HepG2 (cell line): ENCODE data around the gene ALG9. TPM values are rescaled to one million over a fixed set of nuclear protein-coding genes. Genes with fewer than 3 reads are reported as not detected.

ENCODE experiments used
- AGO2 ChIP-seq: fragments of 200-400 bp; formaldehyde crosslinking; optimal IDR thresholded peaks from 2 replicates; pipeline ENCODE3; 2017; ENCODE audit warnings: mild to moderate bottlenecking, low read depth, low read length, moderate library complexity
- E2F1 ChIP-seq: sonication (generic); formaldehyde crosslinking; IDR thresholded peaks from 2 replicates; pipeline ENCODE4 v1.5.0; 2020; ENCODE audit warnings: missing genetic modification reagents
- ELK4 ChIP-seq: sonication (generic); formaldehyde crosslinking; IDR thresholded peaks from 2 replicates; pipeline ENCODE4 v1.9.0; 2021; ENCODE audit warnings: missing genetic modification reagents, borderline replicate concordance
- HOMEZ ChIP-seq: IDR thresholded peaks from 2 replicates; pipeline ENCODE4 v1.6.1; 2016; ENCODE audit warnings: low read depth
- IKZF1 ChIP-seq: fragments of 450-650 bp; IDR thresholded peaks from 2 replicates; pipeline ENCODE4 v1.7.1; 2016
- IKZF5 ChIP-seq: IDR thresholded peaks from 2 replicates; pipeline ENCODE4 v1.6.1; 2018; ENCODE audit warnings: missing genetic modification reagents, mild to moderate bottlenecking, missing compliant biosample characterization
- KAT7 ChIP-seq: IDR thresholded peaks from 2 replicates; pipeline ENCODE4 v1.6.1; 2018; ENCODE audit warnings: borderline replicate concordance, missing compliant biosample characterization
- KAT8 ChIP-seq: IDR thresholded peaks from 2 replicates; pipeline ENCODE4 v1.6.1; 2016; ENCODE audit warnings: missing genetic modification reagents, missing compliant biosample characterization
- KDM2A ChIP-seq: sonication (generic); formaldehyde crosslinking; IDR thresholded peaks from 2 replicates; pipeline ENCODE4 v1.4.0; 2020; ENCODE audit warnings: low read depth, missing genetic modification reagents, borderline replicate concordance
- PAXIP1 ChIP-seq: sonication (generic); formaldehyde crosslinking; conservative IDR thresholded peaks from 2 replicates; pipeline ENCODE4 v1.4.0; 2020; ENCODE audit warnings: mild to moderate bottlenecking, missing genetic modification reagents, moderate library complexity
- PCBP1 ChIP-seq: fragments of 200-400 bp; formaldehyde crosslinking; IDR thresholded peaks from 2 replicates; pipeline ENCODE4 v1.6.1; 2017; ENCODE audit warnings: mild to moderate bottlenecking, low read depth, low read length, borderline replicate concordance
- RBAK ChIP-seq: sonication (generic); formaldehyde crosslinking; IDR thresholded peaks from 2 replicates; pipeline ENCODE4 v1.5.1; 2020; ENCODE audit warnings: mild to moderate bottlenecking, missing genetic modification reagents
- ZFP82 ChIP-seq: sonication (generic); formaldehyde crosslinking; IDR thresholded peaks from 2 replicates; pipeline ENCODE4 v1.5.1; 2020; ENCODE audit warnings: mild to moderate bottlenecking, missing genetic modification reagents, borderline replicate concordance
- ZNF253 ChIP-seq: sonication (generic); formaldehyde crosslinking; IDR thresholded peaks from 2 replicates; pipeline ENCODE4 v1.8.0; 2022; ENCODE audit warnings: mild to moderate bottlenecking, missing genetic modification reagents, borderline replicate concordance
- ZNF484 ChIP-seq: sonication (generic); formaldehyde crosslinking; IDR thresholded peaks from 2 replicates; pipeline ENCODE4 v1.5.1; 2020; ENCODE audit warnings: mild to moderate bottlenecking, low read depth, missing genetic modification reagents, borderline replicate concordance
- ZNF567 ChIP-seq: sonication (generic); formaldehyde crosslinking; IDR thresholded peaks from 2 replicates; pipeline ENCODE4 v1.8.1; 2023; ENCODE audit warnings: mild to moderate bottlenecking, missing genetic modification reagents, borderline replicate concordance
- ZNF569 ChIP-seq: sonication (generic); formaldehyde crosslinking; IDR thresholded peaks from 2 replicates; pipeline ENCODE4 v1.5.0; 2020; ENCODE audit warnings: mild to moderate bottlenecking, missing genetic modification reagents, moderate library complexity, borderline replicate concordance
- ZNF615 ChIP-seq: sonication (generic); formaldehyde crosslinking; IDR thresholded peaks from 2 replicates; pipeline ENCODE4 v1.5.0; 2020; ENCODE audit warnings: mild to moderate bottlenecking, missing genetic modification reagents, borderline replicate concordance
- ZNF792 ChIP-seq: IDR thresholded peaks from 2 replicates; pipeline ENCODE4 v1.6.1; 2016
- ZNF850 ChIP-seq: sonication (generic); formaldehyde crosslinking; conservative IDR thresholded peaks from 2 replicates; pipeline ENCODE4 v1.9.0; 2021; ENCODE audit warnings: mild to moderate bottlenecking, missing genetic modification reagents
- ZSCAN12 ChIP-seq: sonication (generic); formaldehyde crosslinking; IDR thresholded peaks from 2 replicates; pipeline ENCODE4 v1.9.0; 2021; ENCODE audit warnings: mild to moderate bottlenecking, missing genetic modification reagents
- polyA plus RNA-seq, 8 experiments: library from polyadenylated mRNA; depleted of rRNA in 3 of 8; stranded (reverse) in 7 of 8; unstranded in 1 of 8; fragments of >200 nt; fragmentation: Illumina TruSeq in 4 of 8; extraction: Trizol in 4 of 8; gene quantifications; 2 replicates each; pipeline versions ENCODE4 v1.2.1 to v1.2.3, GENCODE V29; 2011 to 2016; ENCODE audit warnings: low read depth in 4 of 8, missing spikeins in 1 of 8, mixed read lengths in 1 of 8; ENCODE audit not compliant: insufficient read depth in 1 of 8
- total RNA-seq, 5 experiments: library from RNA; depleted of rRNA; stranded (reverse); fragments of >200 nt; fragmentation: Illumina TruSeq; extraction: Trizol; gene quantifications; 2 replicates each; pipeline ENCODE4 v1.2.3, GENCODE V29; 2016; ENCODE audit warnings: low read depth in 1 of 5

Gene ALG9
- total and polyA plus RNA-seq, 2 of the 13 experiments (the other 11 are each of a cell fraction or from before 2014, with no cell fraction given), result 39.4 to 40.6 TPM

GRCh38 chr11:111918390-111919256, 47.2 kb upstream of the ALG9 start, which contains the start of gene C11orf52 (continued):
- TF ChIP-seq ZSCAN12 (CRISPR knock-in tag) (peak; percentile 35; the same call in 1 of the 2 replicates), ZFP82 (no peak), ZNF569 (CRISPR knock-in tag) (no peak), KAT8 (CRISPR knock-in tag) (peak; percentile 86), KDM2A (CRISPR knock-in tag) (peak; percentile 61; the same call in 1 of the 2 replicates), IKZF1 (no peak), ZNF484 (CRISPR knock-in tag) (no peak), ZNF567 (CRISPR knock-in tag) (no peak), AGO2 (no peak), ELK4 (CRISPR knock-in tag) (no peak), PAXIP1 (CRISPR knock-in tag) (peak; percentile 64), IKZF5 (peak; percentile 28; the same call in 1 of the 2 replicates), ZNF850 (CRISPR knock-in tag) (no peak), RBAK (no peak), KAT7 (CRISPR knock-in tag) (no peak), E2F1 (no peak), ZNF253 (CRISPR knock-in tag) (no peak), HOMEZ (CRISPR knock-in tag) (no peak), PCBP1 (no peak), ZNF615 (CRISPR knock-in tag) (no peak), ZNF792 (CRISPR knock-in tag) (no peak)
- TF ChIP-seq, all 625 proteins: peak for 108
